OCI-LY7 (cell line): ENCODE data around the gene GPR55. TPM values are rescaled to one million over a fixed set of nuclear protein-coding genes. Genes with fewer than 3 reads are reported as not detected.

Source experiments
- BruUV-seq: library from RNA; stranded (reverse); fragments of 400-500 nt; replicated peaks from 2 replicates; lab custom pipeline; 2021; lab: Mats Ljungman, UMichigan
- CTCF ChIA-PET: fragments of 300-600 bp; sonication (Branson Sonifier 250); formaldehyde crosslinking; loops from one replicate; lab custom pipeline; 2022; ENCODE audit warnings: antibody characterized with exemption; ENCODE audit not compliant: unreplicated experiment; lab: Charles Lee
- POLR2A ChIA-PET: fragments of 300-600 bp; sonication (Branson Sonifier 250); formaldehyde crosslinking; loops from one replicate; lab custom pipeline; 2022; ENCODE audit warnings: antibody characterized with exemption; lab: Charles Lee
- DNase-seq: peaks from one replicate; pipeline ENCODE4 v3.0.0-alpha.2; 2015; ENCODE audit warnings: low spot score
- H2AFZ ChIP-seq: fragments of 200-600 bp; sonication (generic), shearing (Covaris generic); 2 replicates; pipeline ENCODE4 v1.6.1; 2014; ENCODE audit warnings: mild to moderate bottlenecking, antibody characterized with exemption, low read length, moderate library complexity
- H3K27ac ChIP-seq: fragments of 200-600 bp; sonication (generic); 2 replicates; pipeline ENCODE4 v1.5.1; 2014; ENCODE audit warnings: mixed run types, low read depth, mild to moderate bottlenecking, moderate library complexity, low read length, inconsistent platforms; ENCODE audit not compliant: poor library complexity, severe bottlenecking
- H3K36me3 ChIP-seq: fragments of 200-600 bp; sonication (generic); 2 replicates; pipeline ENCODE4 v1.6.1; 2014; ENCODE audit warnings: mild to moderate bottlenecking, antibody characterized with exemption, low read length, moderate library complexity, mixed read lengths; ENCODE audit not compliant: insufficient read depth
- H3K4me1 ChIP-seq: fragments of 200-600 bp; sonication (generic); 2 replicates; pipeline ENCODE4 v1.5.1; 2014; ENCODE audit warnings: mild to moderate bottlenecking, low read length; ENCODE audit not compliant: insufficient read depth, poor library complexity, severe bottlenecking
- H3K4me2 ChIP-seq: fragments of 200-600 bp; sonication (generic); 2 replicates; pipeline ENCODE4 v1.6.1; 2014; ENCODE audit warnings: mild to moderate bottlenecking, low read length
- H3K4me3 ChIP-seq: fragments of 200-600 bp; sonication (generic); 2 replicates; pipeline ENCODE4 v1.5.1; 2014; ENCODE audit warnings: mild to moderate bottlenecking, low read depth, low read length; ENCODE audit not compliant: poor library complexity, severe bottlenecking
- H3K79me2 ChIP-seq: fragments of 200-600 bp; sonication (generic); 2 replicates; pipeline ENCODE4 v1.6.1; 2016; ENCODE audit warnings: low read depth, mild to moderate bottlenecking, low read length, moderate library complexity, mixed read lengths; ENCODE audit not compliant: insufficient read depth
- H3K9me2 ChIP-seq: fragments of 200-600 bp; sonication (generic); 2 replicates; pipeline ENCODE4 v1.6.1; 2016; ENCODE audit warnings: mild to moderate bottlenecking, low read length, mixed read lengths; ENCODE audit not compliant: insufficient read depth
- H3K9me3 ChIP-seq: fragments of 200-600 bp; sonication (generic); 2 replicates; pipeline ENCODE4 v1.6.1; 2014; ENCODE audit warnings: mild to moderate bottlenecking, mixed run types, low read length, mixed read lengths
- H4K20me1 ChIP-seq: fragments of 200-600 bp; sonication (generic); 2 replicates; pipeline ENCODE4 v1.6.1; 2014; ENCODE audit warnings: mild to moderate bottlenecking, antibody characterized with exemption, low read length, moderate library complexity, mixed read lengths; ENCODE audit not compliant: insufficient read depth
- EZH2phosphoT487 ChIP-seq: fragments of 200-600 bp; sonication (generic); IDR thresholded peaks from 2 replicates; pipeline ENCODE4 v1.6.1; 2018; ENCODE audit warnings: low read depth, borderline replicate concordance, mild to moderate bottlenecking, mixed run types, antibody characterized with exemption, low read length, moderate library complexity, mixed read lengths
- intact Hi-C: fragments of 100-400 bp; cut with micrococcal nuclease; formaldehyde crosslinking; loops from one replicate; pipeline ENCODE4 v1.10.0; 2022; ENCODE audit not compliant: unreplicated experiment
- total RNA-seq, 2 experiments: library from RNA; depleted of rRNA in 1 of 2; stranded (reverse); fragments of >200 nt in 1 of 2; shearing (Covaris generic) in 1 of 2; gene quantifications; 2 replicates each; pipeline ENCODE4 v1.2.3, GENCODE V29; 2014 to 2022
- TF ChIP-seq, protein P1 (sequence below): fragments of 200-600 bp; sonication (generic); conservative IDR thresholded peaks from 2 replicates; pipeline ENCODE4 v1.5.1; 2014; ENCODE audit warnings: mild to moderate bottlenecking, antibody characterized with exemption, low read length, moderate library complexity, mixed read lengths

GPR55 gene
- total RNA-seq, 2 experiments from 2014 or later: 0.22 TPM; not detected in 1

DNA sequence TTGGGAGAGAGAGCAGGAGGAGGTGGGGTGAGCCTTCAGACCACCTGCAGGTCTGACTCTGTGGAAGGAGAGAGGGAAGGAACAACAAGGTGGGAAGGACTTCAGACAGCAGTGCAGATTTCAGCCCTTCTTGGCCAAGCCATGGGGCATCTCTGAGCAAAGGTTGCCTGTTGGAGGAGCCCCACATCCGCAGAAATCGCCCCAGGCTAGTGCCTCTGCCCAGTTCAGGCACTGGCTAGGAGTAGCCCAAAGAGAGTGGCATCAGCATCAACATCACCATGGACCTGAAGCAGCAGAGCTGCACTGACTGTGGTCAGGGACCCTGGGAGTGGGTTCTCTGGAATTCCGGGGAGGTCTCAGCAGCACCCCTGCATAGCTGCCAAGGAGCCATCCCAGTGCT is 10.2 kb downstream of the GPR55 start:
- no peak overlapping the region for H3K4me3 ChIP-seq
- H2AFZ ChIP-seq: no peak overlapping the region
- intact Hi-C loops: no loop called here
- H4K20me1 ChIP-seq: no peaks in the 10 kb centered on the region
- H3K36me3 ChIP-seq: no peaks in the 10 kb centered on the region
- no peaks in the 10 kb centered on the region for H3K4me1 ChIP-seq
- POLR2A ChIA-PET: no interaction called here
- no peak overlapping the region for H3K27ac ChIP-seq
- no peaks in the 10 kb centered on the region for H3K9me3 ChIP-seq
- H3K79me2 ChIP-seq: no peaks in the 10 kb centered on the region
- DNase-seq: no peak
- TF ChIP-seq EZH2phosphoT487: no peak
- TF ChIP-seq, protein P1, sequence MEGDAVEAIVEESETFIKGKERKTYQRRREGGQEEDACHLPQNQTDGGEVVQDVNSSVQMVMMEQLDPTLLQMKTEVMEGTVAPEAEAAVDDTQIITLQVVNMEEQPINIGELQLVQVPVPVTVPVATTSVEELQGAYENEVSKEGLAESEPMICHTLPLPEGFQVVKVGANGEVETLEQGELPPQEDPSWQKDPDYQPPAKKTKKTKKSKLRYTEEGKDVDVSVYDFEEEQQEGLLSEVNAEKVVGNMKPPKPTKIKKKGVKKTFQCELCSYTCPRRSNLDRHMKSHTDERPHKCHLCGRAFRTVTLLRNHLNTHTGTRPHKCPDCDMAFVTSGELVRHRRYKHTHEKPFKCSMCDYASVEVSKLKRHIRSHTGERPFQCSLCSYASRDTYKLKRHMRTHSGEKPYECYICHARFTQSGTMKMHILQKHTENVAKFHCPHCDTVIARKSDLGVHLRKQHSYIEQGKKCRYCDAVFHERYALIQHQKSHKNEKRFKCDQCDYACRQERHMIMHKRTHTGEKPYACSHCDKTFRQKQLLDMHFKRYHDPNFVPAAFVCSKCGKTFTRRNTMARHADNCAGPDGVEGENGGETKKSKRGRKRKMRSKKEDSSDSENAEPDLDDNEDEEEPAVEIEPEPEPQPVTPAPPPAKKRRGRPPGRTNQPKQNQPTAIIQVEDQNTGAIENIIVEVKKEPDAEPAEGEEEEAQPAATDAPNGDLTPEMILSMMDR: no peak
- no TSS peak for BruUV-seq
- CTCF ChIA-PET: no interaction called here
- H3K4me2 ChIP-seq: no peak overlapping the region
- no peaks in the 10 kb centered on the region for H3K9me2 ChIP-seq

DNA sequence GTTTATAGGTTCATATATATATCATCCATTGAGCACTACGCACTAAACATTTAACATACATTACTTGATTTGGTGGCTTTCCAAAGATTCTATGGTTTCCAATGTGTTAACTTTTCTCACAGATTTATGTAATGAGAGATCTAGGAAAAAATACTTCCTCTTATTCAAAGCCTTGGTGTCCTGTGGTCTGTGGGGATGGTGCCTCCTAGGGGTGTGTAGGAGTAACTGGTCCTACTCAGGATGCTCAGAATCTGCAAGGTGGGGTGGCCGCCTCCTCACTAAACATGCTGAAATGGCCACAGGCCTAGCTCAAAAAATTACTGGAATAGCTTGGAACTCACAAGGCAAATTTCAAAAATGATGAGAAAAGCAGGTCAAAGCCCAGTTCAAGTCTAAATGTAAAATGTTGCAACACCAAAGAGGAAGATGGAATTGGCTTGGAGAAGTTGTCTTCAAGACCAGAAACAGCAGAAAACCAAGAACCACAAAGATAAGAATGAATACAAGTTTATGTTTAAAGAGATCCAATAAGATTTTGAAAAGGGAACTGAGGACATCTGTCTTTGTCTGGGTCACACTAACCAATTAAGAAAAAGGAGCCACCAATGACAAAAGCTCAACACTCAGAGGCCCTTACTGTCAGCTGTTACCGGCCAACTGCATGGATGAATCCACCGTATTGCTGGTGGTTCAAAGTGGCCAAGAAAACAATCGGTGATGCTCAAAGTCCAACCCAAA is 11.5 kb downstream of the GPR55 start:
- no TSS peak for BruUV-seq
- no peaks in the 10 kb centered on the region for H3K9me3 ChIP-seq
- H3K79me2 ChIP-seq: no peaks in the 10 kb centered on the region

More for the DNA sequence above, 11.5 kb downstream of the GPR55 start:
- POLR2A ChIA-PET: no interaction called here
- Histone ChIP-seq H4K20me1 (no peaks in the 10 kb centered on the region), H3K9me2 (no peaks in the 10 kb centered on the region), H3K4me1 (no peaks in the 10 kb centered on the region), H3K4me3 (no peak overlapping the region), H3K36me3 (no peaks in the 10 kb centered on the region), H3K27ac (no peak overlapping the region), H3K4me2 (no peak overlapping the region), H2AFZ (no peak overlapping the region)
- intact Hi-C loops: no loop called here
- TF ChIP-seq, protein P1: peak; percentile 60
- no peak for TF ChIP-seq EZH2phosphoT487
- peak; percentile 25 for DNase-seq
- CTCF ChIA-PET: interaction anchor here (0.6 kb wide), 1 partner anchor 12 kb away, joined by 3 read pairs; no protein-coding TSS in a partner anchor
